GM12892 (cell line): ENCODE data around the gene FRMD4B.

Experiments used
- POLR2A ChIP-seq: IDR thresholded peaks from 2 replicates; pipeline ENCODE4 v1.6.1; 2011; ENCODE audit warnings: low read depth, low read length, control low read depth
- POLR2AphosphoS5 ChIP-seq: IDR thresholded peaks from 2 replicates; pipeline ENCODE4 v1.6.1; 2011; ENCODE audit warnings: low read depth, low read length, control low read depth

GRCh38 chr3:69390771-69391170 is 4.9 kb upstream of the FRMD4B start:
- TF ChIP-seq POLR2A (no peak), POLR2AphosphoS5 (no peak)
